ENCODE measurements around the gene PLEKHA3.

The PLEKHA3 gene

DNA sequence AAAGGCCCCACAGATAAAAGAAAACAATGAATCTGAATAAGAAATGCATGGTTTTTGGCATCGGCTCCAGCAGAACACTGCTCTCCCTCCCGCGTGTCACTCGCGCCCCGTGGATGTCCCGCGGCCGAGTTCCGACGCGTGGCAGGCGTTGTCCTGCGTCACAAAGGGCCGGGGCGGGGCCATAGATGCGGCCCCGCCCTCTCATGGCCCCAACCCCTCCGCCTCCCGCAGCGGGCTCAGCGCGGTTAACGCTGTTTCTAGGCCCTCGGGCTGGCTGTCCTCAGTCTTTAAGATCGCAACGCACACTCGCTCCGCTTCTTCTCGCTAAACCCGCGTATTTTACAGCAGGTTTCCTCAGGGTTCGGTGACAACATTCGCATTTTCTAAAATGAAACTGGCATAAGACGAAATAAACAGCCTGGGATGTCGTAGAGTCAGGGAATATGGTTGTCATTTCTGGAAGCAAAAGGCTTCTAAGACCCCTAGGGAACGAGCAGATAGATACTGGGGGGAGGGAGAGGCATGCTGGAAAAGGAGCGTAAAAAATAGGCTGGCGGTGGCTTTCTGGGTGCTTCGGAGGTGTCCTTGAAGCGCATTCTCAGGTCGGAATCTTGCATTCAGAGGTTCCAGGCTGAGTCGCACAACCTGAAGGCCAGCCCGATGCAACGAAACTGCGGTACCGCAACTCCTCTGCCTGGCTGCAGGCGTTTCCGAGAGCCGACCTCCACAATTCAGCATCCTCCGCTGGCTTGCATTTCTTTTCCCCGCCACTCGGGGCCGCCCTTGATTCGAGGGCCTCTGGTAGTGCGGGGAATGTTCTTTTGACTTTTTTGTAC is 1.6 kb upstream of the PLEKHA3 start, which contains the start of gene FKBP7:
FKBP7 (minus strand) TSS at position 162 of the 836 bp plus-strand sequence; CDS start at position 61, 101 bp downstream.
- Histone ChIP-seq H3K4me3 (ENCODE audit: low read length in 2 of 2) (peak within 1 kb of the TSS; percentile 88 to 91), H3K27ac (ENCODE audit: low read length) (peak within 1 kb of the TSS; percentile 99), H3K36me3 (ENCODE audit: control insufficient read depth in 2 of 2, insufficient read depth in 2 of 2, low read length in 2 of 2) (no peaks in the 10 kb centered on the region), H3K9ac (ENCODE audit: low read length in 2 of 2) (peak within 1 kb of the TSS; percentile 94 to 98), H3K9me3 (ENCODE audit: control insufficient read depth in 2 of 2, low read length in 2 of 2) (no peaks in the 10 kb centered on the region), H3K4me1 (ENCODE audit: control insufficient read depth, insufficient read depth, low read length) (peaks cover 16% of the 10 kb centered on the region), H3K27me3 (ENCODE audit: control insufficient read depth in 1 of 2, insufficient read depth in 2 of 2, low read length in 2 of 2) (no peaks in the 10 kb centered on the region)

GRCh38 chr2:178479275-178479616 is 1.0 kb upstream of the PLEKHA3 start:
- Histone ChIP-seq H3K4me1 (ENCODE audit: control insufficient read depth, insufficient read depth, low read length) (peaks cover 16% of the 10 kb centered on the region), H3K27ac (ENCODE audit: low read length) (peak overlapping the region; percentile 99)

DNA sequence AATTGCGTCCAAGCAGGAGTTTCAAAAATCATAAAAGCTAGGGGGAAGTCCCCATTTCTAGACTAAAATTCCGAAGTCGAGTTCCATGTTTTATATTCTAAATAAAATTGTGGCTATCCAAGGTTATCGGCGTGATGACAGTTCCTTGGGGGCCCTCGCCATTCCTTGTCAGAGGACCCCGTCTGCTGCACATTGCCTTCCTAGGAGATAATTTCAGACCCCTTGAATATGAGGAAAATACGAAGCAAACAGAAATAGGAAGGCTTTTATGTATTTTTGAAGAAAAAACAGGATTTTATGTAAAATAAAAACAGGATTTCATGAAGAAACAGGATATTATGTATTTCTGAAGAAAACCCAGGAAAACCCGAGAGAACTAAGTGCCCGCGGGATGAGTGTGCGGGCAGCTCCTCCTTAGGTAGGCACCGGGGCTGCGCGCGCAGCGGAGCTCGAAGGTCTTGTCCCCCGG is 465 bp upstream of the PLEKHA3 start:
- H3K27me3 ChIP-seq (ENCODE audit: control insufficient read depth in 1 of 2, insufficient read depth in 2 of 2, low read length in 2 of 2), result no peaks in the 10 kb centered on the region
- H3K9ac ChIP-seq (ENCODE audit: low read length in 2 of 2), result peak overlapping the region; percentile 58 to 94
- peak overlapping the region in 1 of 2 donors; percentile 91 for H3K4me3 ChIP-seq (ENCODE audit: low read length in 2 of 2)
- H3K4me1 ChIP-seq (ENCODE audit: control insufficient read depth, insufficient read depth, low read length), result peaks cover 18% of the 10 kb centered on the region
- no peaks in the 10 kb centered on the region for H3K36me3 ChIP-seq (ENCODE audit: control insufficient read depth in 2 of 2, insufficient read depth in 2 of 2, low read length in 2 of 2)
- H3K27ac ChIP-seq (ENCODE audit: low read length), result peak overlapping the region; percentile 99
- H3K9me3 ChIP-seq (ENCODE audit: control insufficient read depth in 2 of 2, low read length in 2 of 2), result no peaks in the 10 kb centered on the region

More at GRCh38 chr2:178479275-178479616, 1.0 kb upstream of the PLEKHA3 start:
- peak overlapping the region; percentile 94 to 98 for H3K9ac ChIP-seq (ENCODE audit: low read length in 2 of 2)
- no peaks in the 10 kb centered on the region for H3K36me3 ChIP-seq (ENCODE audit: control insufficient read depth in 2 of 2, insufficient read depth in 2 of 2, low read length in 2 of 2)
- peak overlapping the region; percentile 88 to 91 for H3K4me3 ChIP-seq (ENCODE audit: low read length in 2 of 2)
- no peaks in the 10 kb centered on the region for H3K9me3 ChIP-seq (ENCODE audit: control insufficient read depth in 2 of 2, low read length in 2 of 2)
- no peaks in the 10 kb centered on the region for H3K27me3 ChIP-seq (ENCODE audit: control insufficient read depth in 1 of 2, insufficient read depth in 2 of 2, low read length in 2 of 2)

GRCh38 chr2:178482437-178482836 is 2.2 kb downstream of the PLEKHA3 start:
- no peak overlapping the region for H3K27ac ChIP-seq (ENCODE audit: low read length)
- H3K36me3 ChIP-seq (ENCODE audit: control insufficient read depth in 2 of 2, insufficient read depth in 2 of 2, low read length in 2 of 2), result peaks cover 4 to 9% of the 10 kb centered on the region in 2 donors
- no peaks in the 10 kb centered on the region for H3K9me3 ChIP-seq (ENCODE audit: control insufficient read depth in 2 of 2, low read length in 2 of 2)
- H3K4me3 ChIP-seq (ENCODE audit: low read length in 2 of 2), result peak overlapping the region; percentile 17 to 44
- no peaks in the 10 kb centered on the region for H3K27me3 ChIP-seq (ENCODE audit: control insufficient read depth in 1 of 2, insufficient read depth in 2 of 2, low read length in 2 of 2)
- H3K4me1 ChIP-seq (ENCODE audit: control insufficient read depth, insufficient read depth, low read length), result peaks cover 21% of the 10 kb centered on the region
- H3K9ac ChIP-seq (ENCODE audit: low read length in 2 of 2), result no peak overlapping the region

GRCh38 chr2:178484245-178485041 is 4.2 kb downstream of the PLEKHA3 start:
- H3K4me1 ChIP-seq (ENCODE audit: control insufficient read depth, insufficient read depth, low read length), result peaks cover 18% of the 10 kb centered on the region
- peak overlapping the region; percentile 10 to 24 for H3K4me3 ChIP-seq (ENCODE audit: low read length in 2 of 2)
- H3K36me3 ChIP-seq (ENCODE audit: control insufficient read depth in 2 of 2, insufficient read depth in 2 of 2, low read length in 2 of 2), result peaks cover 5 to 9% of the 10 kb centered on the region in 2 donors
- no peak overlapping the region for H3K9ac ChIP-seq (ENCODE audit: low read length in 2 of 2)
- no peaks in the 10 kb centered on the region for H3K27me3 ChIP-seq (ENCODE audit: control insufficient read depth in 1 of 2, insufficient read depth in 2 of 2, low read length in 2 of 2)
- H3K9me3 ChIP-seq (ENCODE audit: control insufficient read depth in 2 of 2, low read length in 2 of 2), result no peaks in the 10 kb centered on the region
- no peak overlapping the region for H3K27ac ChIP-seq (ENCODE audit: low read length)

DNA sequence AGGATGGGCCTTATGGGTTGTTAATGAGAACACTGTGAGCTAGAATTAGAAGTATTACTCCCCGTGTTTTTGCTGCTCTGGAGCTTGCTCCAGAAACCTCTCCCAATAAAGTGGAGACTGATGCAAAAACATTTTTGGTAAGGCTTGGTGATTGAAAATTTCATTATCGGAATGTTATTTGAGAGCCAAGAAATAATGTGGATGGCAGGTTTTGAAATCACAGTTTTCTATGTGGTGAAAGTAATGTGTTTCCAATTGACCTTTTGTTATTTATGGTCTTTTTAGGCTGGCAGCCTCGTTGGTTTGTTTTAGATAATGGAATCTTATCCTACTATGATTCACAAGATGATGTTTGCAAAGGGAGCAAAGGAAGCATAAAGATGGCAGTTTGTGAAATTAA is 5.1 kb downstream of the PLEKHA3 start:
- no peaks in the 10 kb centered on the region for H3K27me3 ChIP-seq (ENCODE audit: control insufficient read depth in 1 of 2, insufficient read depth in 2 of 2, low read length in 2 of 2)
- no peaks in the 10 kb centered on the region for H3K9me3 ChIP-seq (ENCODE audit: control insufficient read depth in 2 of 2, low read length in 2 of 2)
- H3K4me1 ChIP-seq (ENCODE audit: control insufficient read depth, insufficient read depth, low read length), result peaks cover 14% of the 10 kb centered on the region
- H3K4me3 ChIP-seq (ENCODE audit: low read length in 2 of 2), result no peak overlapping the region
- H3K36me3 ChIP-seq (ENCODE audit: control insufficient read depth in 2 of 2, insufficient read depth in 2 of 2, low read length in 2 of 2), result peaks cover 7 to 9% of the 10 kb centered on the region in 2 donors
- H3K9ac ChIP-seq (ENCODE audit: low read length in 2 of 2), result no peak overlapping the region
- no peak overlapping the region for H3K27ac ChIP-seq (ENCODE audit: low read length)

DNA sequence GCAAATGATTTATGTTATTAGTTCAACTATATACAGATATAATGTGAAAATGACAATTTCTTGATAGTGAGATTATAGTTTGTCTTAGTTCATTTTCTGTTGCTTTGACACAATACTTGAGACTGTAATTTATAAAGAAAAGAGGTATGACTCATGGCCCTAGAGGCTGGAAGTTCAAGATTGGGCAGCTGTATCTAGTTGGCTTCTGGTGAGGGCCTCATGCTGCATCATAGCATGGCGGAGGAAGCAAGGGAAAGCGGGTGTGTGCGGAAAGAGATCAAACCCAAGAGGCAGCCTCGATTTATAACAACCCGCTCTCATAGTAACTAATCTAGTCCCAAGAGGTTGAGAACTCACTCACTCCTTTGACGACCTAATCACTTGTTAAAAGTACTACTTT is 11.4 kb downstream of the PLEKHA3 start:
- Histone ChIP-seq H3K9me3 (ENCODE audit: control insufficient read depth in 2 of 2, low read length in 2 of 2) (no peaks in the 10 kb centered on the region), H3K27ac (ENCODE audit: low read length) (no peak overlapping the region), H3K4me1 (ENCODE audit: control insufficient read depth, insufficient read depth, low read length) (no peaks in the 10 kb centered on the region)

DNA sequence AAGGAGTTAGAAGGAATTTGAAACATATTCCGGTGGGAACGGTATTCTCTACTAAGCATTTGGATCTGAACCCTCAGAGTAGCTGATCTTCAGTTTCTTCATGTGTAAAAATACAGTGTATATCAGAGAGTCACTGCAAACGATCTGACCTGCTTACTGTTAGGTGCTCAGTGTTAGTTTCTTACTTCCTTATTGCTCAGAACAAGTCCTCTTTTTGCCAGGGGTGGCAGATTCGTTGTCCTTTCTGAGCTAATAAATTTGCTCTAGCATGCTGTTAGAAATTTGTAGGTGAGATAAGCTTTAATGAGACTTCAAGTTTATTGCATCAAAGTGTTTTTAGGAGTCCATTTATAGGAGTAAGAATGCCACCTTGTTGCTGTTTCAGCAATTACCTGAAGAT is 15.8 kb downstream of the PLEKHA3 start:
- H3K4me3 ChIP-seq (ENCODE audit: low read length in 2 of 2), result no peak overlapping the region
- H3K4me1 ChIP-seq (ENCODE audit: control insufficient read depth, insufficient read depth, low read length), result no peaks in the 10 kb centered on the region
- no peaks in the 10 kb centered on the region for H3K9me3 ChIP-seq (ENCODE audit: control insufficient read depth in 2 of 2, low read length in 2 of 2)
- peaks cover 39 to 40% of the 10 kb centered on the region in 2 donors for H3K36me3 ChIP-seq (ENCODE audit: control insufficient read depth in 2 of 2, insufficient read depth in 2 of 2, low read length in 2 of 2)
- H3K9ac ChIP-seq (ENCODE audit: low read length in 2 of 2), result no peak overlapping the region
- H3K27me3 ChIP-seq (ENCODE audit: control insufficient read depth in 1 of 2, insufficient read depth in 2 of 2, low read length in 2 of 2), result no peaks in the 10 kb centered on the region
- H3K27ac ChIP-seq (ENCODE audit: low read length), result no peak overlapping the region

More for the DNA sequence above, 11.4 kb downstream of the PLEKHA3 start:
- H3K4me3 ChIP-seq (ENCODE audit: low read length in 2 of 2), result no peak overlapping the region
- H3K27me3 ChIP-seq (ENCODE audit: control insufficient read depth in 1 of 2, insufficient read depth in 2 of 2, low read length in 2 of 2), result no peaks in the 10 kb centered on the region
- H3K36me3 ChIP-seq (ENCODE audit: control insufficient read depth in 2 of 2, insufficient read depth in 2 of 2, low read length in 2 of 2), result peaks cover 30 to 39% of the 10 kb centered on the region in 2 donors
- no peak overlapping the region for H3K9ac ChIP-seq (ENCODE audit: low read length in 2 of 2)

DNA sequence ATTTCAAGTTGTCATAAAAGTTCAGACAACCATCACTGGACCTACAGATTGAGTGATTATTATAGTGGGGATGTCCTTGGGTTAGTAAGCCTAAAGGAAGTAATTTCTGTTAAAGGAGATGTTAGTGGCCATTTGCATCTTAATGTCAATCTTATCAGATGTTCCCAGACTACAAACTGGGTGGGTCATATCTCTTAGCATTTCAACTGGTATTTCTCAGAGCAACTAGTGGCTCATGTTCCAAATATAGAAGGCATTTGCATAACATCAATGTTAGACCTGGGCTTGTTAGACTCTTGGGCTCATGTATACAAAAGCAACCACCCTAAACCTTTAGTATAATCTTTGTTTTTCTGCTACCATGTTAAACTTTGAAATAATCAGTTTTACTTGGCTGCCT is 17.9 kb downstream of the PLEKHA3 start:
- Histone ChIP-seq H3K36me3 (ENCODE audit: control insufficient read depth in 2 of 2, insufficient read depth in 2 of 2, low read length in 2 of 2) (peaks cover 41 to 57% of the 10 kb centered on the region in 2 donors), H3K4me1 (ENCODE audit: control insufficient read depth, insufficient read depth, low read length) (no peaks in the 10 kb centered on the region)

GRCh38 chr2:178499640-178500039 is 19.4 kb downstream of the PLEKHA3 start:
- Histone ChIP-seq H3K4me1 (ENCODE audit: control insufficient read depth, insufficient read depth, low read length) (no peaks in the 10 kb centered on the region), H3K27ac (ENCODE audit: low read length) (no peak overlapping the region), H3K9ac (ENCODE audit: low read length in 2 of 2) (no peak overlapping the region), H3K27me3 (ENCODE audit: control insufficient read depth in 1 of 2, insufficient read depth in 2 of 2, low read length in 2 of 2) (no peaks in the 10 kb centered on the region), H3K4me3 (ENCODE audit: low read length in 2 of 2) (no peak overlapping the region), H3K9me3 (ENCODE audit: control insufficient read depth in 2 of 2, low read length in 2 of 2) (no peaks in the 10 kb centered on the region), H3K36me3 (ENCODE audit: control insufficient read depth in 2 of 2, insufficient read depth in 2 of 2, low read length in 2 of 2) (peaks cover 33 to 53% of the 10 kb centered on the region in 2 donors)

More for the DNA sequence above, 17.9 kb downstream of the PLEKHA3 start:
- no peak overlapping the region for H3K4me3 ChIP-seq (ENCODE audit: low read length in 2 of 2)
- no peak overlapping the region for H3K27ac ChIP-seq (ENCODE audit: low read length)
- H3K9ac ChIP-seq (ENCODE audit: low read length in 2 of 2), result no peak overlapping the region
- no peaks in the 10 kb centered on the region for H3K9me3 ChIP-seq (ENCODE audit: control insufficient read depth in 2 of 2, low read length in 2 of 2)
- no peaks in the 10 kb centered on the region for H3K27me3 ChIP-seq (ENCODE audit: control insufficient read depth in 1 of 2, insufficient read depth in 2 of 2, low read length in 2 of 2)
